Activated CD4-positive, alpha-beta T cell treated with anti-CD3 and anti-CD28 coated beads for 4 hours (primary cell): ENCODE results near the gene P2RY6.

Source experiments
- DNase-seq, 2 donors: peaks; one replicate each; pipeline ENCODE4 v3.0.0-alpha.2; 2020

The P2RY6 gene

GRCh38 chr11:73340164-73340563 lies 68.0 kb downstream of the P2RY6 start:
- DNase-seq = no peak

GRCh38 chr11:73342633-73343032 lies 70.5 kb downstream of the P2RY6 start:
- DNase-seq = no peak

GRCh38 chr11:73343076-73343873 lies 71.1 kb downstream of the P2RY6 start:
- DNase-seq = no peak

- DNase-seq = no peak
Observed at GRCh38 chr11:73344191-73344607, 72.1 kb downstream of the P2RY6 start.

GRCh38 chr11:73345481-73346160 lies 73.5 kb downstream of the P2RY6 start:
- no peak for DNase-seq

GRCh38 chr11:73346186-73346935 lies 74.2 kb downstream of the P2RY6 start:
- DNase-seq = no peak

- DNase-seq = no peak
Observed at GRCh38 chr11:73347067-73347466, 74.9 kb downstream of the P2RY6 start.
